ENCODE results near the gene IFNA21. TPM values are rescaled to one million over a fixed set of nuclear protein-coding genes. Genes with fewer than 3 reads are reported as not detected.

IFNA21 gene
- total RNA-seq, 4 donors from 2014 or later: not detected

DNA sequence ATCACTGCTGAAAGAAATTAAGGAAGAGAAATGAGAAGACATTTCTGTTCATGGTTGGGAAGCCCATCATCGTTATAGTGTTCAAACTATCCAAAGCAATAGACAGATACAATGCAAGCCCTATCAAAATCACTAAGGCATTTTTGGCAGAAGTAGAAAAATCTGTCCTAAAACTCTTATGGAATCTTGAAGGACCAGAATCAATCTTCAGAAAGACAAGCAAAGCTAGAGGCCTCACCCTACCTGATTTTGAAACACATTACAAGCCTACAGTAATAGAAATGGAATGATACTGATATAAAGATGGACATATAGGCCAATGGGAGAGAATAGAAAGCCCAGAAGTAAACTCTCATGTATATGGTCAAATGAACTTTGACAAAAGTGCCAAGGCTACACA is 4.9 kb upstream of the IFNA21 start:
- Histone ChIP-seq H3K4me3 (no peak overlapping the region), H3K27me3 (no peaks in the 10 kb centered on the region), H3K4me1 (no peaks in the 10 kb centered on the region), H3K9me3 (no peaks in the 10 kb centered on the region), H3K27ac (no peak overlapping the region), H3K36me3 (no peaks in the 10 kb centered on the region)
- TF ChIP-seq EP300 (IDR thresholded peaks at IDR 0.05): no peak
- TF ChIP-seq POLR2A (IDR thresholded peaks at IDR 0.05): no peak
- TF ChIP-seq, protein P1, sequence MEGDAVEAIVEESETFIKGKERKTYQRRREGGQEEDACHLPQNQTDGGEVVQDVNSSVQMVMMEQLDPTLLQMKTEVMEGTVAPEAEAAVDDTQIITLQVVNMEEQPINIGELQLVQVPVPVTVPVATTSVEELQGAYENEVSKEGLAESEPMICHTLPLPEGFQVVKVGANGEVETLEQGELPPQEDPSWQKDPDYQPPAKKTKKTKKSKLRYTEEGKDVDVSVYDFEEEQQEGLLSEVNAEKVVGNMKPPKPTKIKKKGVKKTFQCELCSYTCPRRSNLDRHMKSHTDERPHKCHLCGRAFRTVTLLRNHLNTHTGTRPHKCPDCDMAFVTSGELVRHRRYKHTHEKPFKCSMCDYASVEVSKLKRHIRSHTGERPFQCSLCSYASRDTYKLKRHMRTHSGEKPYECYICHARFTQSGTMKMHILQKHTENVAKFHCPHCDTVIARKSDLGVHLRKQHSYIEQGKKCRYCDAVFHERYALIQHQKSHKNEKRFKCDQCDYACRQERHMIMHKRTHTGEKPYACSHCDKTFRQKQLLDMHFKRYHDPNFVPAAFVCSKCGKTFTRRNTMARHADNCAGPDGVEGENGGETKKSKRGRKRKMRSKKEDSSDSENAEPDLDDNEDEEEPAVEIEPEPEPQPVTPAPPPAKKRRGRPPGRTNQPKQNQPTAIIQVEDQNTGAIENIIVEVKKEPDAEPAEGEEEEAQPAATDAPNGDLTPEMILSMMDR (IDR thresholded peaks at IDR 0.05): no peak
- DNase-seq (ENCODE audit: low spot score in 2 of 2): no peak
- WGBS, 2 donors: 74 to 84% methylated on average over 1 of the region's 1 CpG

DNA sequence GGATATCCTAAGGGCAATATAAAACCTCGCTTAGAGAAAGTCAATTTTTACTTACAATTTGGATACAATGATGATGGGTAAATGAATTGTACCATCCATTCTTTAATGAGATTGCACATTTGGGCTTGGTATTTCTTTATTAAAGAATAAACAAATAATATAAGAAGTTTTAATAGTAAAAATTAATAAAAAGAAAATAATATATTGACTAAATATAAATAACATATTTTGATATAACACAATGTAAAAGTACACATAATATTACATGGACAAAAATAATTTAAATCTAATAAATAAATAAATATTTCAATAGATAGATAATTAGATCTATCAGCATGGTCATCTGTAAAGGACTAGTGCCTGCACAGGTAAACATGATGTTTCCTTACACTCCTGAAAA is 944 bp downstream of the IFNA21 start:
- H3K36me3 ChIP-seq: no peaks in the 10 kb centered on the region
- H3K27me3 ChIP-seq: no peaks in the 10 kb centered on the region
- H3K27ac ChIP-seq: no peak overlapping the region
- no peak for DNase-seq (ENCODE audit: low spot score in 2 of 2)
- no peak overlapping the region for H3K4me3 ChIP-seq
- TF ChIP-seq POLR2A (IDR thresholded peaks at IDR 0.05) (no peak), EP300 (IDR thresholded peaks at IDR 0.05) (no peak)
- TF ChIP-seq, protein P1 (IDR thresholded peaks at IDR 0.05): no peak
- 93 to 95% methylated on average over 1 of the region's 1 CpG for WGBS, 2 donors
- H3K9me3 ChIP-seq: no peaks in the 10 kb centered on the region
- H3K4me1 ChIP-seq: no peaks in the 10 kb centered on the region

DNA sequence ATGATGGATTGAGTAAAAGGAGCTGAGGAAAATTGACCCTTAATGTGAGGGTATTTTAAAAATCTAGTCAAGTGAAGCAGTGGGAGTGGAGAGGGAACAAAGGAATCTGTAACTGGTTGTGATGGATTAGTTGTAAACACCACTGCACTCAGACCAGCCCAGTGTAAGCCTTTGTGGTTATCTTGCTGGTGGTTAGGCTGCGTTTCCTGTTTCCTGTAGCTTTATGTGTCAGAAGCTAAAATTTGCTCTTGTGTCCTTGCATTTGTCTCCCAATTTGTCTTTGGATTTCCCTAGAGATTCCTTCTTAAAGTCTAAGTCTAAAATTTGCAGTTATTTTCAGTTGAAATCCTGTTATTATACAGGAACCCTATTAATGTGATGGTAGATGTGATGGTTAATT is 6.3 kb downstream of the IFNA21 start:
- Histone ChIP-seq H3K27ac (no peak overlapping the region), H3K36me3 (no peaks in the 10 kb centered on the region), H3K27me3 (no peaks in the 10 kb centered on the region), H3K4me1 (no peaks in the 10 kb centered on the region), H3K9me3 (no peaks in the 10 kb centered on the region), H3K4me3 (no peak overlapping the region)
- TF ChIP-seq, protein P1 (IDR thresholded peaks at IDR 0.05): no peak
- no peak for TF ChIP-seq EP300 (IDR thresholded peaks at IDR 0.05)
- no peak for TF ChIP-seq POLR2A (IDR thresholded peaks at IDR 0.05)
- no peak for DNase-seq (ENCODE audit: low spot score in 2 of 2)
- 10 to 16% methylated on average over 1 of the region's 1 CpG for WGBS, 2 donors

- WGBS, 2 donors: 57 to 65% methylated on average over 2 of the region's 2 CpGs
- TF ChIP-seq EP300 (IDR thresholded peaks at IDR 0.05) (no peak), POLR2A (IDR thresholded peaks at IDR 0.05) (no peak)
- TF ChIP-seq, protein P1 (IDR thresholded peaks at IDR 0.05): no peak
- Histone ChIP-seq H3K36me3 (no peaks in the 10 kb centered on the region), H3K4me3 (no peak overlapping the region), H3K27ac (no peak overlapping the region), H3K27me3 (no peaks in the 10 kb centered on the region), H3K9me3 (no peaks in the 10 kb centered on the region), H3K4me1 (peaks cover 0 to 6% (median 2%) of the 10 kb centered on the region in 4 donors)
- no peak for DNase-seq (ENCODE audit: low spot score in 2 of 2)
These were observed 11.0 kb downstream of the IFNA21 start for GRCh38 chr9:21155501-21155900.

DNA sequence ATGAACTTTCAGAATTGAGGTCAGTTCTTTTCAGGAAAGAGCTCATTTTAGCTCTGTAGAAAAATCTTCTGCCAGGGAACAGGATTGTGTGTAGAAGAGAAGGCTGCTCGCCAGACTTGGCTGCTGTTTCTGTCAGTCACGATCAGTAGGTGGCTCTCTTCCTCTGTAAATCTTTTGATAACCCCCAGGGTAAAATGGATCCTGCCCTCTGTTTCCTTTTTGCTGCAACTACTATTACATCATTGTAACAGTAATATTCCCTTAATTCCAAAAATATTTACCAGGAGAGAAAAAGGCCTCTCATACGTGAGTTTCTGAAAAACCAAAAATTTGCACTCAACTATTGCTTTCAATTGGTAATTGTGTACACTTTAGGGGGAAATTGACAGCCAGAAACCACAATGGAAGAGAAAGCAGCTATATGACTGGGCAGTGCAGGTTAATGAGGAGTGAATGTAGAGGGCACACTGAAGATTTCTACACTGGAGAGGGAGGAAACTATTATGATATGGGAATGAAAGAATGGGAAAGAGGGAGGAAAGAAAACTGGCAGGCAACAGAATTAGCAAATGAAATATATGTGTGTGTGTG is 12.3 kb downstream of the IFNA21 start:
- Histone ChIP-seq H3K4me1 (peaks cover 0 to 6% (median 2%) of the 10 kb centered on the region in 4 donors), H3K27ac (no peak overlapping the region), H3K9me3 (peaks cover 0 to 3% (median 0%) of the 10 kb centered on the region in 4 donors), H3K4me3 (no peak overlapping the region), H3K27me3 (no peaks in the 10 kb centered on the region), H3K36me3 (no peaks in the 10 kb centered on the region)
- DNase-seq (ENCODE audit: low spot score in 2 of 2): peak in 1 of 2 donors; percentile 22
- no peak for TF ChIP-seq EP300 (IDR thresholded peaks at IDR 0.05)
- TF ChIP-seq POLR2A (IDR thresholded peaks at IDR 0.05): no peak
- TF ChIP-seq, protein P1 (IDR thresholded peaks at IDR 0.05): no peak
- 3 to 5% methylated on average over 3 of the region's 3 CpGs for WGBS, 2 donors

Measured in tibial nerve (tissue), 4 donors.